ENCODE results near the gene GAB3.
A peak's percentile ranks its signal among the peaks of the same experiment; 100 is the strongest.
"Not testable (repeated sequence)": the region's sequence is repeated elsewhere in the genome, so short reads cannot be mapped to it uniquely, and the experiment has no call there.

Gene GAB3

DNA sequence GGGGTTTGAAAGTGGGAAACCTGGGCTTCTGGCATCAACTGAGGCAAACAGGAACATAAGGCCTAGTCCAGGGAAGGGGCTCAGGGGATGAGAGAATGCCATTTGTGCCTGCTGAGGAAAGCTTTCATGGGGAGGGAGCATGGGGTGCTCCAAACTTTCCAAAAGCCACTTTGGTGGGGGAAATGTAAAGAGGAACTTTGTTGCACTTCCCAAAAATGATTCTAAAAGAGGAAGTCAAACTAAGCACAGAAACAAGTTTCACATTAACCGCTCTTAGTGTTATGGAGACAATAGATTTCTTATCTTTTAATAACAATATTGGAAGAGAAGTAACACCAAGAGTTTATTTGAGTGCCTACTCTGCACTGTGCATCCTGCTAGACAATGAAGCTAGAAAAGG, 32.3 kb downstream of the GAB3 start:
- DNase-seq, result no peak

DNA sequence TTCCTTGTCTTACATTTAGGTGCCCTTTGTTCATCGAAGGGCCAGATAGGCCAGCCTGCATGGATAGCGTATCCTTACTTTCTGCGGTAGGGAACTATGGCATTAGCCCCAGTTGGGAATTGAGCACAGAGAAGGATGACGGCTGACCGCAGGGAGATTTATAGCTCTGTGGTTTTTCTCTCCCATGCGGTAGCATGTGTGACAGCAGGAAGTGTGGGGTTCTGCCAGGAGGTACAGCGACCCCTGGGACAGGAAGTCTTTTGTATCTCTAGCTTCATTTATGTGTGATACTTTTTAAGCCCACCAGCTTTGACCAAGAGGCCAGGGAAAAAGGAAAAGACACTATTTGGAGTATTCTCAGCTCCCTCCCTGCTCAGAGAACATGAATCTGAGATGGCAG, 33.1 kb downstream of the GAB3 start:
- no peak for DNase-seq

DNA sequence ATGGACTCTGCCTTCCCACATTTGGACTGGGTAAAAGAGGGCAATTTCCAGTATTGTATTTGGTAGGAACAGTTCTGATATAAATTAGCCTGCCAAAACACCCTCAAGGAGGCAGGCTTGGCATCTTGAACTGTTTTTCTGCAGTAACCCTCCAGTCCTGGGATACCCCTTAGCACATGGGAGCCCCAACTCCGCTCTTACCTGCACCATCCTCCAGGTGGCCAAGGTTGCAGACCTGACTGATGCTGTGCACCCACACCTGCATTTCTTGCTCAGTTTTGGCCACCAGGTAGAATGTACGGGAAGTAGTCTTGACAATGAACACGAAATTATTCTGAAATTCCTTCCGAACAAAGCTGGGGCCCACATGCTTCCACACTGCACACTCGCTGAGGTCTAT, 35.1 kb downstream of the GAB3 start:
- DNase-seq, result no peak

DNA sequence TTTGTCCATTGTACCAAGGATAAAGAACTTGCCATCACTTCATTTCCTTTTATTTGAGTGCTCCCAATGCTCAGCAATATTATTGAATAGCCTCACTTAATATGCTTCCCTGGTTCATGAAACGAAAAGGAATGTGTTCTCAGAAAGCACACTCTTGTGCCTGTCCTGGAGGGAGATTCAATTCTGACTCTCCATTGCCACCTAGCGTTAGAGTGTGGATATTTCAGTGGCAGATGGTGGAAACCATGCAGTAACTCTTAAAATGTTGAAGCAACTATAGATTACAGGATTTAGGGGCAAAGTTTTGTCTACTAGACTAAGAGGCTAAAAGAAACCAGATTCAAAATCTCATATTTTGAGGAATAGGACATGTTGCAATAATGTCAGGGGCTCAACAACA, 36.0 kb downstream of the GAB3 start:
- peak in 1 of 2 experiments; percentile 21 for DNase-seq

DNA sequence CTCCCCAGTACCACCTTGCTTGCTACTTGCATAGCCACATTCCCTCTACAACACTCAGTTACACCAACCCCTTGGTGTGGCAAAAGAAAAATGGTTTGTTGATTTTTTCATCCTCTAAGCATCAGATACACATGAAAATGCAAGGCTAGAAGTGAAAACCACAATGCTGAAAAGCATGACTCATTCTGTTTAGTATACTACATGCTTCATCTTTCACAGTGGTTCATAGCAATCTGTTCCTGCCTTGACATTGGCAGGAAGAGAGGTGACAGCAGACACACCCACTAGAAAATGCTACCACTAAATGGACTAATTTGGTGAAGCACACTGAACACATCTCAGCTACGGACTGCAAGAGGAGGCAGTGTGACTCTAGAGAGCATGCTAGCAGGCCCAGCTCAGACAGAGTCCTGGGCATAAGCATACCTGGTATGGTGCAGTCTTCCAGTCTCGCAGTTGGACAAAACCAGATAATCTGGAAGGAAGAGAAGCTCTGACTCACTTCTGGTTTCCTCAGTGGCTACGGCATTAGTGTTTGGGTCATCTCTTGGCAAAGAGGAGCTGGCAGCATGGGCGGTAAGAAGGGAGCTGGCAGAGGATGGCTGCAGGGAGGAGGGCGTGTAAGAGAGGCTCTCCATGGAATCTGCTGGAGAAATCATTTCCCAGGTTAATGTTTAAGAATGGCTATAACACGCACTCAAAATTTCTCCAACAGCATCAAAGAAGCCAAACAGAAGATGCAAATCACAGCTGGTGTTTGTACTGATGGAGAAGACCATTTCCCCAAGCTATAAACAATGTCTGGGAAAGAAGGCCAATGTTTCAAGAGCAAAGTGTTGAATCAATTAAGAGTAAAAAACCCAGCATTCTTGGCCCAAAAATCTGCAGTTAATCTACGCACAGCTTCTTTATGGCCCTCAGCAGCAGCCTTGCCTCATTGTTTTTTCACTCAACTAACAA, 37.8 kb downstream of the GAB3 start:
- peak in 1 of 2 experiments; percentile 28 for DNase-seq

DNA sequence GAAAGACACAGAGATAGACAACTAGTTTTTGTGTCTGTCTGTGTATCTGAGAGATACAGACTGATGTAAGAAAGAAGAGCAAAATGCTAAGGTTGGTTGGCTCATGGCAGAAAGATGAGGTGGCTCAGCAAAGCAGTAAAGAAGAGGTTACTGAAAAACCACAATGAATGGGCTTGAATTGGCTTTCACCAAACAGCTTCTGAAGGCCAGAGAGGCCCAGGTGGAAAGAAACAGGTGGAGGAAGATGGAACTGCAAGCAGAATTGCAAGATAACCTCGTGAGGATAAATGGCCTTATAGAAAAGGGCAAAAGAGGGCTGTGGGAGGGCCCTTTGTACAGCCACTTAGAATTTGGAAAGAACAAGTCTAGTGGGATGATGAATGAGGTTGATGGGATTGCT, 39.6 kb downstream of the GAB3 start:
- no peak for DNase-seq

DNA sequence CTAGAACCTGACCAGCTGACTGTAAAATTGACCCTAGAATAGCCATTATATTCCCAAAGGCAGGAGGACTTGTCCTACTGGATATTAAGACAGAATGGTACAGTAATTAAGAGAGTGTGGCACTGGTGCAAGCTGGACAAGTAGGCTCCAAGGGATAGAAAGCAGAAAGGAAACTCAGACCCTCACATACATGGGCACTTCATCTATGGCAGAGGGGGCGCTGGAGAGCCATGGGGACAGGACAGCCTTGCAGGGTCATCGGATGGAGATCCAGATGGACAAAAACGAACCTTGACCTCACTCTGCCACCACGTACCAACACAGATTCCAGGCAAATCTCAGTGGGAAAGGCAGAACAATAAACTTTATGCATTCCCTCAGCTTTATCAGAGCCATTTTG, 40.6 kb downstream of the GAB3 start:
- no peak for DNase-seq

DNA sequence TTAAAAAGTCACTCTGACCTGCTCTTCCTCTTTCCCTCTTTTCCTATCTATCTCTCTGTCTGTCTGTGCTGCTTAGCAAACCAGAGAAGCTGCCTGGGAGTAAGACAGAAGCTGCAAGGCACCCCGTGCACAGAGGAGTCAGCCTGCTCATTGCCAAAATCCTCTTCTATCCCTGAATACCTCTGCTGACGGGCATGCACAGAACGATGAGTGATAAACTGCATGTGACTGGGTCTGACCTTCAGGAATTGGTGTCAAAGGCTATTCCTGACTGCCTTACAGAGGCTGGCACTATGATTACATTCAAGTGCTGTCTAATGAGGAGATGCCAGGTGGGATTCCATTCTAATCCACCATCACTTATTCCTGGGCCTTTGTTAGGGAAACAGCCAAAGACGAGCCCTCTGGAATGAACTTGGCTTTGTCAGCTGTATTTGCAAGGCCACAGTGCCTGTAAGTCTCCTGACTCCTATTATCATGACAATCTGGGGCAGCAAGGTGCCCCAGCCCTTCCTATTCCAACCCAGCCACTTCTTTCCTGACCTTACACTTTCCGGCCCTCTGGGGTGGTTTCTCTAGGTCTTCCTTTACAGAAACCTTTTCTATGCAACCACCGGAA, 52.1 kb downstream of the GAB3 start:
- no peak for DNase-seq

DNA sequence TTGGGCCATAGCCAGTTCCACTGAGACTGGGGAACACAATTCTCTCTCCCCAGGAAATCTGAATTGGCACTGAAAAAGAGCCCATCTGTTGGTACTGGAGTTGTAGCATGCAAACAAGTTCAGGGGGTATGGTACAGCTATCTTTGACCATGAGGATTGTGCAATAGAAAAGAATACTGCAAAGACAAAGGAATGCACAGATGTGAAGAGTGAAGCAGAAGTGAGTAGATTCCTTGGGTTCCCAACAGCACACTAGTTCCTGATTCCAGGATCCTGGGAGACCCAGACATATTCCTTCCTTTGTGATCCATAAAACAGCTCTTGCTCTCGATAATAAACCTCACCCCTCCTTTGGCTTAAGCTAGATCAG, 54.2 kb downstream of the GAB3 start:
- no peak for DNase-seq

DNA sequence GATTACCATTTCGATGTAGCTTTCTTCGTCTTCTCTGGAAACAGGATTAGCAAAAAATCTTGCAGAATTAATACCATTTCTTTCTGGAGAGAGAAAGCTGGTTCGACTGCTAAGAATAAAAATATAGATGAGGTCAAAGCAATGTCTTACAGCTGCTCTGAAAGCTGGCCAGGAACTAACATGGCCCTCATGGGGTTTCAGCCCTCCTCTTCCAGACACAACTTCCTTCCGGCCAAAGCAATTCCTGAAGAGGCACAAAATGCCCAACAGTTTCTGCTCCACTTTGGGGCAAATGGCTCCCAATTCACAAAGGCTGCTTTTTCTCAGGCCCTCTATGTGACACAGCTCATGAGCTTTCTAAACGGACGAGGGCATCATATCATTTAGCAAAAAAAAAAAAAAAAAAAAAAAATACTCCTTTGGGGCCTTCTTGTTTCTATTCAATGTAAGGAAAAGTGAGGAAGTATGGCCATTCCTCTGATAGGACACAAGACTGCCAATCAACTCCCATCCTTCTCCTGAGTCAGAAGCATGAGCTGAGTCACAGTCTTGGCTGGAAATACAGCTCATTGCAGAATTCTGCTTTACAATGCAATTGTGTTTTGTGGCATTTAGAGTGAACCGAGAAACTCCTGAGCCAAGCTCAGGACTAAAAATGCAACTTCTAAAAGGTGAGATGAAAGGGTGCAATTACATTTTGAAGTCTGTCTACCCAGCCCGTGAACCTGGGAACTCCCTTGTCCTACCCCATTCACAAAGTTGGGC, 54.8 kb downstream of the GAB3 start:
- DNase-seq, result no peak

DNA sequence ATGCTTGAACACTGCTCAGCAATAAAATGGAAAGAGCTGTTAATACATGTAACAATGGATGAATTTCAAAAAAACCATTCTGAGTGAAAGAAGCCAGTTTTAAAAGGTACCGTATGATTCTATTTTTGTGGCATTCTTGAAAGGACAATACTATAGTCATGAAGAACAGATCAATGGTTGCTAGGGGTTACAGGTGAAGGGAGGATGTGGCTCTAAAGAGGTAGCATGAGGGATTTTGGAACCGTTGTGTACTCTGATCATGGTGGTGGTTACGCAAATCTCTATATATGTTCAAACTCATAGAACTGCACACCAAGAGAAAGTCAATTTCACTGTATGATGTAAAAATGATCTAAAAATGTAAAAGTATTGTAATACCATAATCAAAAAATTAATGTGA, 57.5 kb downstream of the GAB3 start:
- DNase-seq, result no peak

DNA sequence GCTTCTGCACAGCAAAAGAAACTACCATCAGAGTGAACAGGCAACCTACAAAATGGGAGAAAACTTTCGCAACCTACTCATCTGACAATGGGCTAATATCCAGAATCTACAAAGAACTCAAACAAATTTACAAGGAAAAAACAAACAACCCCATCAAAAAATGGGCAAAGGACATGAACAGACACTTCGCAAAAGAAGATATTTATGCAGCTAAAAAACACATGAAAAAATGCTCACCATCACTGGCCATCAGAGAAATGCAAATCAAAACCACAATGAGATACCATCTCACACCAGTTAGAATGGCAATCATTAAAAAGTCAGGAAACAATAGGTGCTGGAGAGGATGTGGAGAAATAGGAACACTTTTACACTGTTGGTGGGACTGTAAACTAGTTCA, 60.4 kb downstream of the GAB3 start:
- not testable (repeated sequence) for DNase-seq

DNA sequence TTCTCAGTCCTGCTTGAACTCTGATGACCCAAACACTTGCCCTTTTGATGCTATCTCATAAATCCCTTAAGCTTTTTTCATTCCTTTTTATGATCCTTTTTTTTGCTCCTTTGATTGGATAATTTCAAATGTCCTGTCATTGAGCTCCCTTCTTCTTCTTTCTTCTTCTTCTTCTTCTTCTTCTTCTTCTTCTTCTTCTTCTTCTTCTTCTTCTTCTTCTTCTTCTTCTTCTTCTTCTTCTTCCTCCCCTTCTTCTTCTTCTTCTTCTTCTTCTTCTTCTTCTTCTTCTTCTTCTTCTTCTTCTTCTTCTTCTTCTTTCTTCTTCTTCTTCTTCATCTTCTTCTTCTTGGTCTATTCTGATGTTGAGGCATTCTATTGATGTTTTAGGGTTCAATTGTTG, 78.8 kb downstream of the GAB3 start:
- not testable (repeated sequence) for DNase-seq

DNA sequence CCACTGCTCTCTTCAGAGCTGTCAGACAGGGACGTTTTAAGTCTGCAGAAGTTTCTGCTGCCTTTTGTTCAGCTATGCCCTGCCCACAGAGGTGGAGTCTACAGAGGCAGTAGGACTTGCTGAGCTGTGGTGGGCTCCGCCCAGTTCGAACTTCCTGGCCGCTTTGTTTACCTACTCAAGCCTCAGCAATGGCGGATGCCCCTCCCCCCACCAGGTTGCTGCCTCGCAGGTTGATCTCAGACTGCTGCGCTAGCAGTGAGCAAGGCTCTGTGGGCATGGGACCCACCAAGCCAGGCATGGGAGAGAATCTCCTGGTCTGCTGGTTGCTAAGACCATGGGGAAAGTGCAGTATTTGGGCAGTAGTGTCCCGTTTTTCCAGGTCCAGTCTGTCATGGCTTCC, 80.0 kb downstream of the GAB3 start:
- DNase-seq, result not testable (repeated sequence)

DNA sequence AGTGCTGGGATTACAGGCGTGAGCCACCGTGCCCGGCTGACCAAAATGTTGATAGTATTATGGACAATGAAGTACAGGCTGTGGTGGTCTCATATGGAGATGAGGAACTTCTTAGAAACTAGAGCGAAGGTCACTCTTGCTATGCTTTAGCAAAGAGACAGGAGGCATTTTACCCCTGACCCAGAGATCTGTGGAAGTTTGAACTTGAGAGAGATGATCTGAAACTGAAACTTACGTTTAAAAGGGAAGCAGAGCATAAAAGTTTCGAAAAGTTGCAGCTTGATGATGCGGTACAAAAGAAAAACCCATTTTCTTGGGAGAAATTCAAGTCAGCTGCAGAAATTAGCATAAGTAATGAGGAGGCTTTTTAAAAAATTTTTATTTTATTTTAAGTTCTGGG, 89.0 kb downstream of the GAB3 start:
- no peak for DNase-seq

DNA sequence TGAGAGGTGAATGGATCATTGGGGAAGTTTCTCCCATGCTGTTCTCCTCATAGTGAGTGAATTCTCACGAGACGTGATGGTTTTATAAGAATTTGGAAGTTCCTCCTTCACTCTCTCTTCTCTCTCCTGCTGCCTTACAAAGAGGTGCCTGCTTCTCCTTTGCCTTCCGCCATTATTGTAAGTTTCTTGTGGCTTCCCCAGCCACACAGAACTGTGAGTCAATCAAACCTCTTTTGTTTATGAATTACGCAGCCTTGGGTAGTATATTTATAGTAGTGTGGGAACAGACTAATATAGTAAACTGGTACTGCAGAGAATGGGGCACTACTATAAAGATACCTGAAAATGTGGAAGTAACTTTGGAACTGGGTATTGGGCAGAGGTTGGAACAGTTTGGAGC, 89.7 kb downstream of the GAB3 start:
- no peak for DNase-seq

DNA sequence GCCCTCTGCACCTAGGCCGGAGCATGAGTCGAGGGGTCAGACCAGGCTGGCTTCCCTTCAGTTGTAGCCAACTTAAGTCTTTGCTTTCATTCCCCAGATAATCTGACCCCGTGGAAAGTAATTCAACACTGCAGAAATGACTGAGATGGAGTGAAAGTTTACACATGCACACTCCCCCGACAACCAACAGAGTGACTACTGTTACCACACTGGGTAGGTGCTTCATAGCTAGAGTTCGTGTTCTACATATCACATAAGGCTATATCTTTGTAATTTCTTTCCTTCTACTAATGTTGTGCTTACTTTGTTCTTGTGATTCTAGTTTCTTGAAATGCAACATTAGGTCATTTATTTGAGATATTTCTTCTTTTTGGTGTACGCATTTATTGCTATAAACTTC, 90.3 kb downstream of the GAB3 start:
- no peak for DNase-seq

DNA sequence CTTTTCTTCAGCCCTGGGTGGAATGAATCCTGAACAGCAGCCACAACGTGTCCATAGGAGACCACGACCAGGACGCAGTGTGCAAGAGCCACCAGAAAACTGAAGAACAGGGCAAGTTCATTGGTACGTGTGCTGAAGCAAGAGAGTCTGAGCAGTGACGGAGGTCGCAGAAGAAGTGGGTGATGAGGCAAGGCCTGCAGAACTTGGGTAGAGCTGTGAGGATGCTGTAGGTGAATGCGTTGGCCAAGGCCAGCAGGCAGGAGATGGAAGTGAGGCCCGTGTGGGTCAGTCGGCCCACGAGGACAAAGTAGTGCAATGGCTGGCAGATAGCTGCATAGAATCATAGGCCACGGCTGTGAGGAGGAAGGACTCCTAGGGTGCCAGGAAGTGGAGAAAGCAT, 91.9 kb downstream of the GAB3 start:
- DNase-seq, result no peak

DNA sequence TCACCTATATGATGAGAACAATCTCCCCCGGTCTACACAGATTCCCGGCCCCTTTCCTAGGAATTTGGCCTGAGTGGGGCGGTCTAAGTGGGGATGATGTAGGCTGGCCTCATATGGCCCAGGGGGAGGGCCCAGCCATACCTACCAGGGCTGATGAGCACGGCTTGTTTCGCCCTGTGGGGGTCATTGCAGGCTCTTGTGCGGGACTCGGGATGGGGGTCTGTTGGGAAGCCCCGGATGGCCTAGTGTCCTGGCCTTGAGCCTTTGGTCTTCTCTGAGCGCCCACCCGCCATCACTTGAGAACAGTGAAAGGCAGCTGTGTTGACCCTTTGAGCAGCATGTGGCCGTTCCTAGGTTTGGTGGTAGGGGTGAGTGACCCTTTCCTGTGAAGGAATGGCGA, 92.7 kb downstream of the GAB3 start:
- no peak for DNase-seq

DNA sequence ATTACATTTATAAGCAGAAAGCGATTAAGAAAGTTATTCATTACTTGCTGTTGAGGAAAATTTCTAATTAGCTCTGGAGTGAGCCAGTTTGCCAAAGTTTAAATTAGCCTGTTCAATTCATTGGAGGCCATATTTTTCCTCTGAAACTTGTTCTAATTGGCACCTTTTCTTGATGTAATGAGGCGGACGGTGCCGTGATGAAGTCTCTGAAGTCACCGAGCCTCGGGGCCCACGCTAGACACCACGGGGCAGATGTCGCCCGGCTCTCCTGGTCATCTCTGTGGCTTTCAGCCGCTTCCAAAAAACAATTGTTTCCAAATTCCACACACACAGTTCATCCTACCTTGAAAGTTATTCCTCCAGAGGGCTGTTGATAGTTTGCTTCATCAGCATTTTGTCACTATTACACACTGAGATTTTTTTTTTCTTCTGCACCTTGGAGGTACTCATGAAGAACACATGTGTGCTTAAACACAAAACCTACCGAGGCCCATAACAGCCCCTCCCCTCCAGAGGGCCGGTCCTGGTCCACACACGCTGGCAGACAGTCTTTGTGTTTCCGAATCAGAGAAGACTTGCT, 93.6 kb downstream of the GAB3 start:
- DNase-seq, result no peak

DNA sequence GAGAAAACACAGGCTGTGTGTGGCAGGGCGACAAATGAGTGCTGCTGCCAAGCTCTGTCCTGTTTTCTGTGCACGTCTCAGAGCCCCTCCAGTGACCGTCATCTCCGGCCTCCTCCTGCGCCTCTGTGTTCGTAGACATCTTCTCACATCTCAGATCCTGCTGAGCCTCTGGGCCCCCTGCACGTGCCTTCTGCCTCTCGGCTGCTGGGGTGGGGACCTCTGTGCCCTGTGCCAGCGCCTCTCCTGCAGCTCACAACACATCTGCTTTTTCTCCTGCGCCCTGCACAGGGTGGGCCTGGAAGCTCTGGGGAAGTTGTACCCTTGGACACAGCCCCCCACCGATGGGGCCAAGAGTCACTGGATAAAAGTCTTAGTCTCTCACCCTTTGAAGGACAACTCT, 95.1 kb downstream of the GAB3 start:
- no peak for DNase-seq

DNA sequence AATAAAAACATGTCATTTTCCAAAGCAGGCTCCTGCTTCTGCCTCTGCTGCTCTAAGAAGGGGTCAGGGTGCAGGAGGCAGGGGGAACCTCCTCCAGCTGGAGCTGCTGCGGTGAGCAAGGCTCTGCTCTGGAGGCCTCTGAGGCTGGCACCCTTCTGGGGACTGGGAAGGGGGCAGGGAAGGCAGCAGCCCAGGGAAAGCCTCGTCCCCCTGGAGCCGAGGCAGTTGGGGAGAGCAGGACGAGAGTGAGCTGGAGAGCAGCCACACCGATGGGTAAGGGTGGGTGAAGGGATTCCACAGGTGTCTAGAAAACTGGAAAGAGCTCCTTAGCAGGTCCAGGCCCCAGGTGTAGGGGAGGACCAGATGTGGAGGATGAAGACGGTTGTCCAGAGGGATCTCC, 95.5 kb downstream of the GAB3 start:
- no peak for DNase-seq

DNA sequence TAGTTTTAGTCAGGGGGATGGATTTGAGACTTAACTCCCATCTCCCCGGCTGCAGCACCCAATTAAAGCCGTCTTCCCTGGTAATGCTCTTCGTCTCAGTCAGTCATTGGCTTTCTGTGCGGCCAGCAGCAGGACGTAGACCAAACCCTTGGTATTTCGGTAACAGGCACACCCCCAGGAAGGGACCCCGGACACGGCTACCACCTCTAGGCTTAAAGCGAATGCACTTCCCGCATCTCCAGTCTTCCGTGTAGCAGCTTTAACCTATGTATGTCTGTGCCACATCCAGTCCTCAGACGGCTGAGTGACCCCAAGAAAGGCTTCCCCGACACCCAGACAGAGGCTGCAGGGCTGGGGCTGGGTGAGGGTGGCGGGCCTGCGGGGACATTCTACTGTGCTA, 96.0 kb downstream of the GAB3 start:
- DNase-seq, result no peak

DNA sequence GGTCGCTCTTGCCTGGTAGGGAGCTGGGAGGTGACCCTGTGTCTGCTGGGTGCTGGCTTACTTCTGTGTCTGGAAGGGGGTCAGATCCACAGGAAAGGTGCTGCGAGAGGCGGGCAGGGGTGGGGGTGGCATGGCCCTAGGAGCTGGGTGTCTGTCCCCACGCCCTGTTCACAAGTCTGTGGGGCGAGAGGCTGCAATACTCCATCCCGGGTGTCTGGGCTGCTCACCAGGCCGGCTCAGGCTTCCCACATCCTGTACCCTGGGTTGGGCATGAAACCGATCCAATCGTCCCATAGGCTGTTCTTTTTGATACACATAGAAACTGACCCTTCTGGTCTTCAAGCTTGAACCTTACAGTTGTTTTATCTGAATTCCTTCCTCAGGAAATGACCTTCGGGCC, 96.5 kb downstream of the GAB3 start:
- no peak for DNase-seq

All from SW 1271 (cell line).